HepG2 (cell line): Measurements from ENCODE around the gene SLC12A9. TPM values are rescaled to one million over a fixed set of nuclear protein-coding genes. Genes with fewer than 3 reads are reported as not detected.

ENCODE experiments used
- BORCS8-MEF2B ChIP-seq: sonication (generic); formaldehyde crosslinking; IDR thresholded peaks from 2 replicates; pipeline ENCODE4 v1.8.0; 2022; ENCODE audit warnings: mild to moderate bottlenecking, missing genetic modification reagents
- E2F5 ChIP-seq: sonication (generic); formaldehyde crosslinking; conservative IDR thresholded peaks from 2 replicates; pipeline ENCODE4 v1.4.0; 2020; ENCODE audit warnings: missing genetic modification reagents
- GABPB1 ChIP-seq: IDR thresholded peaks from 2 replicates; pipeline ENCODE4 v1.6.1; 2016; ENCODE audit warnings: mild to moderate bottlenecking, missing genetic modification reagents, moderate library complexity, missing compliant biosample characterization
- HIVEP1 ChIP-seq: sonication (generic); formaldehyde crosslinking; IDR thresholded peaks from 2 replicates; pipeline ENCODE4 v1.4.0; 2020; ENCODE audit warnings: mild to moderate bottlenecking, missing genetic modification reagents
- HOXA3 ChIP-seq: sonication (generic); formaldehyde crosslinking; IDR thresholded peaks from 2 replicates; pipeline ENCODE4 v1.5.0; 2020; ENCODE audit warnings: missing genetic modification reagents
- MYNN ChIP-seq: sonication (generic); formaldehyde crosslinking; IDR thresholded peaks from 2 replicates; pipeline ENCODE4 v1.4.0; 2020; ENCODE audit warnings: mild to moderate bottlenecking, low read depth, missing genetic modification reagents
- NFYC ChIP-seq: IDR thresholded peaks from 2 replicates; pipeline ENCODE4 v1.6.1; 2016; ENCODE audit warnings: missing genetic modification reagents, missing compliant biosample characterization
- PLRG1 ChIP-seq: fragments of 450-650 bp; conservative IDR thresholded peaks from 2 replicates; pipeline ENCODE4 v1.6.1; 2016
- REPIN1 ChIP-seq: sonication (generic); formaldehyde crosslinking; IDR thresholded peaks from 2 replicates; pipeline ENCODE4 v1.8.0; 2022; ENCODE audit warnings: missing genetic modification reagents, low read depth, mild to moderate bottlenecking, borderline replicate concordance
- SIX4 ChIP-seq: sonication (generic); formaldehyde crosslinking; IDR thresholded peaks from 2 replicates; pipeline ENCODE4 v1.4.0; 2020; ENCODE audit warnings: missing genetic modification reagents
- ZMAT3 ChIP-seq: sonication (generic); formaldehyde crosslinking; conservative IDR thresholded peaks from 2 replicates; pipeline ENCODE4 v1.7.0; 2021; ENCODE audit warnings: missing genetic modification reagents
- ZNF30 ChIP-seq: sonication (generic); formaldehyde crosslinking; IDR thresholded peaks from 2 replicates; pipeline ENCODE4 v1.5.0; 2020; ENCODE audit warnings: mild to moderate bottlenecking, missing genetic modification reagents
- ZNF367 ChIP-seq: sonication (generic); formaldehyde crosslinking; IDR thresholded peaks from 2 replicates; pipeline ENCODE4 v1.4.0; 2020; ENCODE audit warnings: missing genetic modification reagents, borderline replicate concordance
- ZNF451 ChIP-seq: sonication (generic); formaldehyde crosslinking; IDR thresholded peaks from 2 replicates; pipeline ENCODE4 v1.5.0; 2020; ENCODE audit warnings: mild to moderate bottlenecking, missing genetic modification reagents
- ZNF644 ChIP-seq: IDR thresholded peaks from 2 replicates; pipeline ENCODE4 v1.6.1; 2016; ENCODE audit warnings: low read depth
- ZNF749 ChIP-seq: sonication (generic); formaldehyde crosslinking; IDR thresholded peaks from 2 replicates; pipeline ENCODE4 v1.8.0; 2022; ENCODE audit warnings: mild to moderate bottlenecking, missing genetic modification reagents, moderate library complexity, borderline replicate concordance
- polyA plus RNA-seq, 8 experiments: library from polyadenylated mRNA; depleted of rRNA in 3 of 8; stranded (reverse) in 7 of 8; unstranded in 1 of 8; fragments of >200 nt; fragmentation: Illumina TruSeq in 4 of 8; extraction: Trizol in 4 of 8; gene quantifications; 2 replicates each; pipeline versions ENCODE4 v1.2.1 to v1.2.3, GENCODE V29; 2011 to 2016; ENCODE audit warnings: low read depth in 4 of 8, missing spikeins in 1 of 8, mixed read lengths in 1 of 8; ENCODE audit not compliant: insufficient read depth in 1 of 8
- total RNA-seq, 5 experiments: library from RNA; depleted of rRNA; stranded (reverse); fragments of >200 nt; fragmentation: Illumina TruSeq; extraction: Trizol; gene quantifications; 2 replicates each; pipeline ENCODE4 v1.2.3, GENCODE V29; 2016; ENCODE audit warnings: low read depth in 1 of 5
- TF ChIP-seq, protein P1 (sequence below): sonication (generic); formaldehyde crosslinking; IDR thresholded peaks from 2 replicates; pipeline ENCODE4 v1.5.1; 2020; ENCODE audit warnings: mild to moderate bottlenecking, missing genetic modification reagents, moderate library complexity
- TF ChIP-seq, protein P2 (sequence below): IDR thresholded peaks from 2 replicates; pipeline ENCODE4 v1.6.1; 2018; ENCODE audit warnings: missing genetic modification reagents, mild to moderate bottlenecking, missing compliant biosample characterization
- TF ChIP-seq, protein P3 (sequence below): sonication (generic); formaldehyde crosslinking; IDR thresholded peaks from 2 replicates; pipeline ENCODE4 v1.4.0; 2020; ENCODE audit warnings: missing genetic modification reagents
- TF ChIP-seq, protein P4 (sequence below): sonication (generic); formaldehyde crosslinking; IDR thresholded peaks from 2 replicates; pipeline ENCODE4 v1.8.1; 2022; ENCODE audit warnings: mild to moderate bottlenecking, missing genetic modification reagents

Gene SLC12A9
- total and polyA plus RNA-seq, 2 of the 13 experiments (the other 11 are each of a cell fraction or from before 2014, with no cell fraction given): 8.7 to 16.6 TPM

GRCh38 chr7:100888988-100889750 is 36.7 kb downstream of the SLC12A9 start, which contains the start of gene UFSP1 (continued):
- TF ChIP-seq, protein P1, sequence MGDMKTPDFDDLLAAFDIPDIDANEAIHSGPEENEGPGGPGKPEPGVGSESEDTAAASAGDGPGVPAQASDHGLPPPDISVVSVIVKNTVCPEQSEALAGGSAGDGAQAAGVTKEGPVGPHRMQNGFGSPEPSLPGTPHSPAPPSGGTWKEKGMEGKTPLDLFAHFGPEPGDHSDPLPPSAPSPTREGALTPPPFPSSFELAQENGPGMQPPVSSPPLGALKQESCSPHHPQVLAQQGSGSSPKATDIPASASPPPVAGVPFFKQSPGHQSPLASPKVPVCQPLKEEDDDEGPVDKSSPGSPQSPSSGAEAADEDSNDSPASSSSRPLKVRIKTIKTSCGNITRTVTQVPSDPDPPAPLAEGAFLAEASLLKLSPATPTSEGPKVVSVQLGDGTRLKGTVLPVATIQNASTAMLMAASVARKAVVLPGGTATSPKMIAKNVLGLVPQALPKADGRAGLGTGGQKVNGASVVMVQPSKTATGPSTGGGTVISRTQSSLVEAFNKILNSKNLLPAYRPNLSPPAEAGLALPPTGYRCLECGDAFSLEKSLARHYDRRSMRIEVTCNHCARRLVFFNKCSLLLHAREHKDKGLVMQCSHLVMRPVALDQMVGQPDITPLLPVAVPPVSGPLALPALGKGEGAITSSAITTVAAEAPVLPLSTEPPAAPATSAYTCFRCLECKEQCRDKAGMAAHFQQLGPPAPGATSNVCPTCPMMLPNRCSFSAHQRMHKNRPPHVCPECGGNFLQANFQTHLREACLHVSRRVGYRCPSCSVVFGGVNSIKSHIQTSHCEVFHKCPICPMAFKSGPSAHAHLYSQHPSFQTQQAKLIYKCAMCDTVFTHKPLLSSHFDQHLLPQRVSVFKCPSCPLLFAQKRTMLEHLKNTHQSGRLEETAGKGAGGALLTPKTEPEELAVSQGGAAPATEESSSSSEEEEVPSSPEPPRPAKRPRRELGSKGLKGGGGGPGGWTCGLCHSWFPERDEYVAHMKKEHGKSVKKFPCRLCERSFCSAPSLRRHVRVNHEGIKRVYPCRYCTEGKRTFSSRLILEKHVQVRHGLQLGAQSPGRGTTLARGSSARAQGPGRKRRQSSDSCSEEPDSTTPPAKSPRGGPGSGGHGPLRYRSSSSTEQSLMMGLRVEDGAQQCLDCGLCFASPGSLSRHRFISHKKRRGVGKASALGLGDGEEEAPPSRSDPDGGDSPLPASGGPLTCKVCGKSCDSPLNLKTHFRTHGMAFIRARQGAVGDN (CRISPR knock-in tag): peak; percentile 95
- TF ChIP-seq ZNF644 (CRISPR knock-in tag) (no peak), ZNF749 (CRISPR knock-in tag) (no peak), HIVEP1 (CRISPR knock-in tag) (peak; percentile 72), E2F5 (CRISPR knock-in tag) (peak; percentile 69), BORCS8-MEF2B (CRISPR knock-in tag) (peak; percentile 61; the same call in 1 of the 2 replicates), SIX4 (CRISPR knock-in tag) (no peak), REPIN1 (CRISPR knock-in tag) (0 out of 2 replicates have a peak, but pooled peaks have one; percentile 56), ZNF30 (CRISPR knock-in tag) (peak; percentile 61; the same call in 1 of the 2 replicates), MYNN (CRISPR knock-in tag) (no peak), NFYC (CRISPR knock-in tag) (no peak), PLRG1 (no peak), ZMAT3 (CRISPR knock-in tag) (peak; percentile 91; the same call in 1 of the 2 replicates), ZNF367 (peak; percentile 84; the same call in 1 of the 2 replicates), HOXA3 (CRISPR knock-in tag) (peak; percentile 58), GABPB1 (peak; percentile 77; the same call in 1 of the 2 replicates), ZNF451 (peak; percentile 90)
- TF ChIP-seq, protein P2, sequence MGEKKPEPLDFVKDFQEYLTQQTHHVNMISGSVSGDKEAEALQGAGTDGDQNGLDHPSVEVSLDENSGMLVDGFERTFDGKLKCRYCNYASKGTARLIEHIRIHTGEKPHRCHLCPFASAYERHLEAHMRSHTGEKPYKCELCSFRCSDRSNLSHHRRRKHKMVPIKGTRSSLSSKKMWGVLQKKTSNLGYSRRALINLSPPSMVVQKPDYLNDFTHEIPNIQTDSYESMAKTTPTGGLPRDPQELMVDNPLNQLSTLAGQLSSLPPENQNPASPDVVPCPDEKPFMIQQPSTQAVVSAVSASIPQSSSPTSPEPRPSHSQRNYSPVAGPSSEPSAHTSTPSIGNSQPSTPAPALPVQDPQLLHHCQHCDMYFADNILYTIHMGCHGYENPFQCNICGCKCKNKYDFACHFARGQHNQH: peak; percentile 17; the same call in 1 of the 2 replicates
- TF ChIP-seq, protein P3, sequence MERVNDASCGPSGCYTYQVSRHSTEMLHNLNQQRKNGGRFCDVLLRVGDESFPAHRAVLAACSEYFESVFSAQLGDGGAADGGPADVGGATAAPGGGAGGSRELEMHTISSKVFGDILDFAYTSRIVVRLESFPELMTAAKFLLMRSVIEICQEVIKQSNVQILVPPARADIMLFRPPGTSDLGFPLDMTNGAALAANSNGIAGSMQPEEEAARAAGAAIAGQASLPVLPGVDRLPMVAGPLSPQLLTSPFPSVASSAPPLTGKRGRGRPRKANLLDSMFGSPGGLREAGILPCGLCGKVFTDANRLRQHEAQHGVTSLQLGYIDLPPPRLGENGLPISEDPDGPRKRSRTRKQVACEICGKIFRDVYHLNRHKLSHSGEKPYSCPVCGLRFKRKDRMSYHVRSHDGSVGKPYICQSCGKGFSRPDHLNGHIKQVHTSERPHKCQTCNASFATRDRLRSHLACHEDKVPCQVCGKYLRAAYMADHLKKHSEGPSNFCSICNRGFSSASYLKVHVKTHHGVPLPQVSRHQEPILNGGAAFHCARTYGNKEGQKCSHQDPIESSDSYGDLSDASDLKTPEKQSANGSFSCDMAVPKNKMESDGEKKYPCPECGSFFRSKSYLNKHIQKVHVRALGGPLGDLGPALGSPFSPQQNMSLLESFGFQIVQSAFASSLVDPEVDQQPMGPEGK (CRISPR knock-in tag): peak; percentile 51; the same call in 1 of the 2 replicates
- TF ChIP-seq, protein P4, sequence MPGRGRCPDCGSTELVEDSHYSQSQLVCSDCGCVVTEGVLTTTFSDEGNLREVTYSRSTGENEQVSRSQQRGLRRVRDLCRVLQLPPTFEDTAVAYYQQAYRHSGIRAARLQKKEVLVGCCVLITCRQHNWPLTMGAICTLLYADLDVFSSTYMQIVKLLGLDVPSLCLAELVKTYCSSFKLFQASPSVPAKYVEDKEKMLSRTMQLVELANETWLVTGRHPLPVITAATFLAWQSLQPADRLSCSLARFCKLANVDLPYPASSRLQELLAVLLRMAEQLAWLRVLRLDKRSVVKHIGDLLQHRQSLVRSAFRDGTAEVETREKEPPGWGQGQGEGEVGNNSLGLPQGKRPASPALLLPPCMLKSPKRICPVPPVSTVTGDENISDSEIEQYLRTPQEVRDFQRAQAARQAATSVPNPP (CRISPR knock-in tag): peak; percentile 67; the same call in 1 of the 2 replicates
